Stimulated activated CD4-positive, alpha-beta T cell treated with anti-CD3 and anti-CD28 coated beads, TNF-alpha, amount 100 ng/mL, for 48 hours (primary cell): ENCODE results near the gene ZNF773.
A peak's percentile ranks its signal among the peaks of the same experiment; 100 is the strongest.
"Not testable (repeated sequence)": the region's sequence is repeated elsewhere in the genome, so short reads cannot be mapped to it uniquely, and the experiment has no call there.

Experiments used
- DNase-seq, 3 donors: peaks; one replicate each; pipeline ENCODE4 v3.0.0-alpha.2; 2020; ENCODE audit warnings: low read depth in 3 of 3

ZNF773 gene

GRCh38 chr19:57499680-57500395 is at the start of gene ZNF773:
Gene ZNF773 (plus strand): TSS chr19:57499938. CDS start chr19:57500081, 143 bp downstream.
- peak; percentile 89 to 92 (median 92) for DNase-seq

- no peak for DNase-seq
These were observed 47.4 kb upstream of the ZNF773 start for GRCh38 chr19:57452307-57452706.

- no peak for DNase-seq
These were observed 33.9 kb upstream of the ZNF773 start for GRCh38 chr19:57465680-57466381.

- no peak for DNase-seq
These were observed 33.2 kb upstream of the ZNF773 start for GRCh38 chr19:57466489-57466888.

- no peak for DNase-seq
These were observed 26.1 kb upstream of the ZNF773 start for GRCh38 chr19:57473646-57474045.

GRCh38 chr19:57477191-57478008 is 22.3 kb upstream of the ZNF773 start, which contains the start of gene ZNF772:
Gene ZNF772 (minus strand): TSS chr19:57477566. CDS start chr19:57477309, 257 bp downstream.
- DNase-seq: peak; percentile 68 to 84 (median 72)

GRCh38 chr19:57487477-57488298 is 12.1 kb upstream of the ZNF773 start, which contains the start of gene ZNF419:
Gene ZNF419 (plus strand): TSS chr19:57487750. CDS start chr19:57487951, 201 bp downstream.
- DNase-seq: peak; percentile 78 to 89 (median 81)

- DNase-seq: not testable (repeated sequence)
These were observed 11.5 kb upstream of the ZNF773 start for GRCh38 chr19:57488299-57488644.

GRCh38 chr19:57499332-57499679 is 432 bp upstream of the ZNF773 start:
- not testable (repeated sequence) for DNase-seq

GRCh38 chr19:57500400-57500799 is 662 bp downstream of the ZNF773 start:
- not testable (repeated sequence) for DNase-seq

GRCh38 chr19:57506163-57506562 is 6.4 kb downstream of the ZNF773 start:
- DNase-seq: no peak

- DNase-seq: no peak
These were observed 11.7 kb downstream of the ZNF773 start for GRCh38 chr19:57511484-57511883.

GRCh38 chr19:57512845-57513244 is 13.1 kb downstream of the ZNF773 start:
- DNase-seq: no peak

- DNase-seq: no peak
These were observed 15.5 kb downstream of the ZNF773 start for GRCh38 chr19:57515255-57515654.

- DNase-seq: not testable (repeated sequence)
These were observed 18.3 kb downstream of the ZNF773 start for GRCh38 chr19:57518021-57518420.

GRCh38 chr19:57527136-57527881 is 27.6 kb downstream of the ZNF773 start, which contains the start of gene ZNF549:
Gene ZNF549 (plus strand): TSS chr19:57527356. CDS start chr19:57527574, 218 bp downstream.
- peak; percentile 79 to 85 (median 80) for DNase-seq

- no peak for DNase-seq
These were observed 38.3 kb downstream of the ZNF773 start for GRCh38 chr19:57537953-57538547.

GRCh38 chr19:57546513-57546912 is 46.8 kb downstream of the ZNF773 start:
- DNase-seq: no peak

- DNase-seq: no peak
These were observed 52.7 kb downstream of the ZNF773 start for GRCh38 chr19:57552432-57552831.

GRCh38 chr19:57557659-57558058 is 57.9 kb downstream of the ZNF773 start:
- no peak for DNase-seq
